ENCODE measurements around the gene ACADSB.

Gene ACADSB

DNA sequence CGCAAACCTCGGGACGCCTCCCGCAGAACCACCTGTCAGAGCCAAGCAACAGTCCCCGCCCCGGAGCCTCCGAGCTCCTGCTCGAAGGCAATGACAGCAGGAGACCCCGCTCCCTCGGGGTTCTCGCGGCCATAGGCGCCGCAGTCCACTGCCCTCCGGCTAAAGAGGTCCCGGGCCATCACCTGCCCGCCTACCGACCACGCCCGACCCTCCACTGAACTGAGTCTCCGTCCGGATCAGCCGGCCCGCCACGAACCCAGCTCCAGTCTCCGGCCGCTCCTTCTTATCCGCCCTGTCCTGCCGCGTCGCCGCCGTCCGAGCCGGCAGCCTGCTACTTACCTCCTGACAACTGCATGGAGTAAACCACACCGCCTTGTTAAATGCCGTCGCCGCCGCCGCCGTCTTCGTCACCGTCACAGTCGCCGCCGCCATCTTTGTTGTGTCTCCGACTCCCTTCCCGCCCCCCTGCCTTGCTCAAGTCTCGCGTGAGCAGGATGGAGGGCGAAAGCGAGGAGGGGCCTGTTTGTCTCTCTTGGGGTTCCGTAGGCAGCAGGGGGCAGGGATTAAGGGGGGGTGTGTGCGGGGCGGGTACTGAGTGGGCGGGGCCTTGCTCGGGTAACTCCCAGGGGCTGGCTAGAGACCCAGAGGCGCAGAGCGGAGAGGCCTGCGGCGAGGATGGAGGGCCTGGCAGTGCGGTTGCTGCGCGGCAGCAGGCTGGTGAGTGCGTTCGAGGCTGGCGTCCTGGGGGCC, at the start of gene ACADSB, which contains the start of gene IKZF5:
Gene ACADSB, plus strand, starts transcription at position 652 of the 750 bp plus-strand sequence. Its CDS starts 24 bp downstream, at position 676.
Gene IKZF5, minus strand, starts transcription at position 441 of the 750 bp plus-strand sequence. CDS start 10,170 bp downstream, outside the sequence.
- peak; percentile 94 for DNase-seq (ENCODE audit: low read depth)

DNA sequence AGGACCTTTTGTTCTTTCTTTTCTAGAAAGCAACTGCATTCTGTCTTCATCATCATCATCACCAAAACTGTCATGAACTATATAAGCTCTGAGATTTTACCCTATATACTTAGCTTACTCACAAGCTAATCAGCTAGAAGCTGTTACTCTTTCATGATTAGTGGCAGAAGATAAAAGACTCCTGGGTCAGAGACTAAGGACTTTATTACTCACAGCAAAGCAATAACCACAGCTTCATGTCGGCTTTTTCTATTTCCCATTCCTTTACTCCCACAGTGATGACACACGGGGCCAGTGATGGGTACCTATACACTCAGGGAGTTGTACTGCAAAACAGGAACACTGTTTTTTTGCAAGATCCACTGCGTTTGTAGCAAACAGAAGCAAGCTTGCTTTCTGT, 46.4 kb upstream of the ACADSB start:
- no peak for DNase-seq (ENCODE audit: low read depth)

GRCh38 chr10:122966879-122967278, 41.9 kb upstream of the ACADSB start:
- DNase-seq (ENCODE audit: low read depth) = no peak

DNA sequence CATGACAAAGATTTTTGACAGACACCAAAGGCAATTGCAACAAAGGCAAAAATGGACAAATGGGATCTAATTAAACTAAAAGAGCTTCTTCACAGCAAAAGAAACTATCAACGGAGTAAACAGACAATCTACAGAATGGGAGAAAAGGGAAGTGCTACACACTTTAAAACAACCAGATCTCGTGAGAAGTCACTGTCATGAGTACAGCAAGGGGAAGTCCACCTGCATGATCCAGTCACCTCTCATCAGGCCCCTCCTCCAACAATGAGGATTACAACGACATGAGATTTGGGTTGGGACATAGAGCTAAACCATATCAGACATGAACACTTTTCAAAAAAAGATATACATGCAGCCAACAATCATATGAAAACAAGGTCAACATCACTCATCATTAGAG, 40.1 kb upstream of the ACADSB start:
- no peak for DNase-seq (ENCODE audit: low read depth)

- no peak for DNase-seq (ENCODE audit: low read depth)
Observed at GRCh38 chr10:122974023-122974422, 34.8 kb upstream of the ACADSB start.

DNA sequence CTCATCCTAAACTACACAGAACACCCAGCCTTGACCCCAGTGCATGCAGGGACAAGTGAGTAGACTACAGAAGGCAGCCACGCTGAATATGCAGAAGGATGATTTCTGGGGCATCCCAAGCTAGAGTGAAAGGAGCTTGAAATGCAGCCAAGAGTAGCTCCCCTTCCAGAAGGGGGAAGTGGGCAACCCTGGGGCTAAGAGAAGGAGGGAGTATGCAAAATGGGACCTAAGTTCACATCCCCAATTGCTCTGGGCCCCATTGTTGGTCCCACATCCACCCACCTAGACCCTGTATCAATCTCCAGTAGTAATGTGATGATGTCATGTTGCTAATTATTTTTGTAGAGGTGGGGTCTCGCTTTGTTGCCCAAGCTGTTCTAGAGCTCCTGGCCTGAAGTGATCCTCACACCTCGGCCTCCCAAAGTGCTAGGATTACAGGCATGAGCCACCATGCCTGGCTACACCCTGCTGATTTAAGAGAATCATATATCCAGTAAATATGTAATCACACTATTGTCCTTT, 34.2 kb upstream of the ACADSB start:
- DNase-seq (ENCODE audit: low read depth) = no peak

DNA sequence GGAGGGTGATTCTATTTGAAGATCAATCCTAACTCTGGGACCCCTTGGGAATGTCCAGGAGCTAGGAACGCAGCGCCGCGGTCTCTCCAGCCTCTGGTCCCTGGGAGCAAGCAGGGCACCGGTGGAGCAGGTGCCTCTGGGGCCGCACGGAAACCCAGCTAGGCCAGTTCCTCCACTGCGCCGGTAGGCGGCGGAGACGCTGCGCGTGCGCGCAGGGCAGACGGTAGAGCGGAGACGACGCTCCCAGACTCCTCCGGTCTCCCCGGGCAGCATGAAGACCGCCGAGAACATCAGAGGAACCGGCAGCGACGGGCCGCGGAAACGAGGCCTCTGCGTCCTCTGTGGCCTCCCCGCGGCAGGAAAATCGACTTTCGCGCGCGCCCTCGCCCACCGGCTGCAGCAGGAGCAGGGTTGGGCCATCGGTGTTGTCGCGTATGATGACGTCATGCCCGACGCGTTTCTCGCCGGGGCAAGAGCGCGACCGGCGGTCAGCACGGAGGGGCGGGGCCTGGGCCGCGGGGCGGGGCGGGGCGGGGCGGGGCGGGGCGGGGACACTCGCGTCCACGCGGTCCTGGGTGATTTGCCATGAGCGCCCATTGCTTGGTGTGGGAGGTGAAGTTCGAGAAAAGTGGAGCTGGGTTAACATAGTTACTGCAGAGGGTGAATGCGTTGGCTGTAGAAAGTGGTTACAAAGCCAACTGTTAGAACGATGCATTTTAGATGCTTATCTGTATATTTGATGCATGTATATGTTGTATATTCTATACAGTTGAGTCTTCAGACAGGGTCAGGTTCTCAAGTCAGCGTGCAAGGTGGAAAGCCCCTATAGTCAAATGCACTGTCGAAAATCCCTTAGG, 28.4 kb upstream of the ACADSB start, which contains the start of gene PSTK:
Gene PSTK, plus strand, starts transcription at position 193 of the 857 bp plus-strand sequence. Its CDS starts 79 bp downstream, at position 272.
- peak; percentile 63 for DNase-seq (ENCODE audit: low read depth)

DNA sequence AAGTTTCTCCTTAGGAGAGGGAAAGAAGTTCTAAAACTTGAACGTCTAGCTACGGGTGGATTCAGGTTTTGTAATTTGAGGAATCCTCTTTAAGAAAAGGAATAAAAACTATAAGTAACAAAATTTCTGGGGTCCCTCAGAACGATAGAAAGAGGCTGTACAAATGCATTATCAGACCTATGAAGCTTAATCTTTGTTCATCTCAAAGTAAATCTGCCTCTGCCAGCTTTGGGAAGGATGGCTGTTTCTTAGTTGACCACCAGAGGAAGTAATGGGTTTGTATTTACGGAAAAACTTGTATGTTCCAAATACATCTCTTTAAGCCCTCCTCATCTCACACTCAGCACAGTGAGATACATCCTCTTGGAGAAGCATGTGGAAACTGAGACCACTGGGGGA, 27.7 kb upstream of the ACADSB start:
- DNase-seq (ENCODE audit: low read depth) = no peak

DNA sequence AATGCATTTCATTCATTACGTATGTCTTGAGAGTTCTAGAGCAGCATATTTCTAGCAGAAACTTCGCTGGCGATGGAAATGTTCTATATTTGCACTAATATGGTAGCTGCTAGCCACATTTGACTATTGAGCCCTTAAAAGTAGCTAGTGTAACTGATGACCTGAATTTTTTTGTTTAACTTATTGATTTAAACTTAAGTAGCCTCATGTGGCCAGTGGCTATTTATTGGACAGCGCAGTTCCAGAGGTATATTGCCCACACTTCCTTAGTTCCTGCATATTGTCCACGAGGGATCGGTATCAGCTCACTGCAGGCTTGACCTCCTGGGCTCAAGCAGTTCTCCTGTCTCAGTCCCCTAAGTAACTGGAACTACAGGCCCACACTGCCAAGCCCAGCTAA, 24.9 kb upstream of the ACADSB start:
- no peak for DNase-seq (ENCODE audit: low read depth)

GRCh38 chr10:122984708-122985107, 24.1 kb upstream of the ACADSB start:
- no peak for DNase-seq (ENCODE audit: low read depth)

DNA sequence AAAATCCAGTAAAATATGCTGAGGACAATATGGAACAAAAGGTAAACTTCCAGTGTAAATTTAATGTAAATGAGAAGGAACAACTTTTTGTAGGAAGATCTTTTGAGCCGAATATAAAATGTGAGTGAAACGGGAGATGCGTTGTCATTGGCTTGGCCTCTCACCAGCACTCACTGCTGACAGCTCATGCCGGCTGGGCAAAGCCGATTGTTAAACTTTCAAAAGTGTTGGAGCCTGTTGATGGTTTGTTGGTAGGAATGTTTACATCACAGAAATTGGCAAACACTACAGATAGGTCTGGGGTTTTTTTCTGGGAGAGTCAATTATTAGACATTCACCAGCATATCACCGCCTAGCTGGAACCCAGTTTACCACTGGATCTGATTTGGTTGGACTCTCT, 22.5 kb upstream of the ACADSB start:
- DNase-seq (ENCODE audit: low read depth) = no peak

- DNase-seq (ENCODE audit: low read depth) = no peak
Observed at GRCh38 chr10:122988501-122988900, 20.3 kb upstream of the ACADSB start.

- no peak for DNase-seq (ENCODE audit: low read depth)
Observed at GRCh38 chr10:122990278-122990677, 18.5 kb upstream of the ACADSB start.

DNA sequence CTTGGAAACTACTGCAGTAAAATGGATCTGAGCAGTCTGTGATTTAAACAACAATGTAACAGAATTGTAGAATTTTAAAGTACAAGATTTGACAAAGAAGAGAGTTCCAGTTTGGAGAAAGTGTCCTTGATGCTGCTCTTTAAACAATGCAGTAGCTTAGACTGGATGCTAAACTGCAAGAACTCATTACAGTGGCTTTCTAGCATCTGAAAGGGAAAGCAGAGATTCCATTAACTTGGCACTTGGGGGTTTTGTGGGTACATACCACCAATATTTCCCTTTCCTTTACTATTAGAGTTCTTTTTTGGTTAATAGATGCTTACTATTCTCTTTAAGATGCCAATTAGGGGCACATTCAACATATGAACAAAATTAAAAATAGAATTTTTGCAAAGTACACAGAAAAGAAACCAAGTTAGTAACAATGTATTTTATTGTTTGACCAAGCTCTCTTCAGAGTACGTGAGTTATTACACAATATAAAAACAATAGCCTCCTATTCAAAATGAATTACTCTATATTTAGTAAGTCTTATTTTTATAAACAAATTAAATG, 16.7 kb upstream of the ACADSB start:
- no peak for DNase-seq (ENCODE audit: low read depth)

DNA sequence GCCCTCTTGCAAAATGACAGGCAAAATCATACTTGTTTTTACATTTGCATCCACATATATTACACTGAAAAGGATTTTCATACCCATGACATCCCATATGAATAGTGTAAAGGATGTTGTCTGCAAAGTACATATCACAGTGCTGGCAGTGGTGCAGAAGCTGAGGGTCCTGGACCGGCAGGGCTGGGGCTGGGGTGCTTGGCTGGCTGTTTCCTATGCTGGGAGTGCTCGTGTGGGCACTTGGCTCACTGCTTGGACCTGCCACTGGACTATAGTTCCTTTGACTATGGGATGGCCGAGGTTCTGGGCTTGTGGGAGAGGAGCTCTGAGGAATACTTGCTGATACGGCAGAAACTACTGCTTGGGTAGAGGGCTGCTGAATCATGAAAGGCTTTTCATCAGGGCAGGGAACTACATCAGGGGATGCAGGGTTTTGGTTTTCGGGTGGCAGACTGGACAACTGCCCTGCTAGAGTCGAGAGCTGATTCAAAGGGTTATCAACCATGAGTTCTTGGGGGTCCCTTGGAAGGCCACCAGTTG, 14.9 kb upstream of the ACADSB start:
- no peak for DNase-seq (ENCODE audit: low read depth)

DNA sequence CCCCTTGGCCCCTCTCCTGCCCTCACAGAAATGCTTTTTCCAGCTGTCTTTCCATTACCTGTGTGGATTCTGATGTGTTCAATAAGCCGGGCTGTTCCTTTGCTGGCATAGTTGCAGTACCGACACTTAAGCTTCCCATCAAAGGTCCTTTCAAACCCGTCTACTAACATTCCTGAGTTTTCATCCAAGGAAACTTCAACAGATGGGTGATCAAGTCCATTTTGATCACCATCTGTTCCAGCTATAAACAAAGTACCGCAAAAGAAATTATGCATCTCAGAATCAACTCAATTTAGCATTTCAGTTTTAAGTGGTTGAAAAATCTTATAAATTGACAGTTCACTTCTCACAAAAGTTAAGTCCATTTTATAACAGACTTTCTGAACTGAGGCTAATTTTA, 12.9 kb upstream of the ACADSB start:
- DNase-seq (ENCODE audit: low read depth) = no peak

DNA sequence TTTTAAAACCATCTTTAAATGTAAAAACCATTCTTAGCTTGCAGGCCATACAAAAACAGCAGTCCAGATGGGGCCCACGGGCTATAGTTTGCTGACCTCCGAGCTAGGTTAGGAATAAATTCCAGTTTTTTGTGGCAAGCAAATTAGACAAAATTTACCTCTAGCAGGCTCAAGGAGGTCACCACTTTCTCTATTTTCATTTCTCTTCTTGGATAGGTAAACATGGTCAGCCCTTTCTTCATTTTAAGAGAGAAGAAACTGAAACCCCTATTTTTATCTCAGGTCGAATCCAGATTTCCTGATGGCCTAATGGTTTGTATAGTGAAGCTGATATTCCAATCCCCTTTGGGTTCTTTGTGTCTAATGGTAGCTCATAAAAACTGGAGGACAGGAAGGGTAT, 10.9 kb upstream of the ACADSB start:
- DNase-seq (ENCODE audit: low read depth) = no peak

DNA sequence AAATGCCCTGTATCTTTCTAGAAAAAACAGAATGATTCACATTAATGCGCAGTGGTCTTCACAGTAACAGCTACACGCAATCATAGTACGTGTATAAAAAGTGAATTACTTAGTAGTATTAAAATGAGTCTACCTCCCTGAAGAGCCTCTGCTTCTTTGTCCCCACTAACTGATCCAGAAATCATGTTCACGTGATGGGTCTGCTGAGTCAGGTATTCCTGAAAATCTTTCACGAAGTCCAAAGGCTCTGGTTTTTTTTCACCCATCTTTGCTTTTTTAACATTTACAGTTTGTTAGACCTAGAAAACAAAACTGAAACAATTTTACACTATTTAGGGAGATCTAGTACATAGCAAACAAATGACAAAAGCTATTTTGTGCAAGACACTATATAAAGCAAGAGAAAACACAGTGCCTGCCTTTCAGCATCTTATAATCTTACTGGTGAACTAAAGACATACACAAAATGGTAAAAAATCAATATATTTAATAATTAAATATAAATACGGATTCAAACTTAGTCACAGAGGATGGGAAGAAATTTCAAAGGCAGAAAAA, 10.4 kb upstream of the ACADSB start:
- DNase-seq (ENCODE audit: low read depth) = no peak

GRCh38 chr10:122998934-122999333, 9.9 kb upstream of the ACADSB start:
- DNase-seq (ENCODE audit: low read depth) = no peak

GRCh38 chr10:122999347-122999746, 9.5 kb upstream of the ACADSB start:
- DNase-seq (ENCODE audit: low read depth) = no peak

DNA sequence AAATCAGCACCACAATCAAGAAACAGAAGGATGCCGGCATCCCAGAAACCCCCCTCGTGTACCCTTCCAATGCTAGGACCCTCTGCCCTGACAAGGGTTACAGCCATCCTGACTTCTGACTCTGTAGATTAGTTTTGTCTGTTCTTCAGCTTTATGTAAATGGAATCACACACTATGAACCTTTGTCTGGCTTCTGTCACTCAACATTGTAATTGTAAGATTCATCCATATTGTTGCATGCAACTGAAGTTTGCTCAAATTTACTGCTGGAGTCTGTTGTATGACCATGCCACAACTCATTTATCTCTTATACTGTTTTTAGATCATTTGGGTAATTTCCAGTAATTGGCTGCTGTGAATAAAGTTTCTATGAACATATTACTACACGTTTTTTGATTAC, 8.7 kb upstream of the ACADSB start:
- no peak for DNase-seq (ENCODE audit: low read depth)

DNA sequence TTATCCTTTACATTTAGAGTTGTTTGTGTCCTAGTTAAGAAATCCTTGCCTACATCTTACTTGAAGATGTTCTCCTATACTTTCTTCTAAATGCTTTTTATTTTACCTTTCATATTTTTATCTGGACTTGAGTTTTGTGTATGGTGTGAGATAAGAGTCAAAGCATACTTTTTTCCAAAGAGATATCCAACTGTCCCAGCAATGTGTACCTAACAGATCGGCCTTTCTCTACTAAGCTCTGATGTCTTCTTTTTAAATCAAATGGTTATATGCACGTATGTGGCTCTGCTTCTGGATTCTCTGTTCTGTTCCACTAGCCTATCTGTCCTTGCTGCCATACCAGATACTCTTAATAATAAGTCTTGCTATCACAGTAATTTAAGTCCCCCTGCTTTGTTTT, 7.4 kb upstream of the ACADSB start:
- DNase-seq (ENCODE audit: low read depth) = no peak
